HCT116 (cell line): Measurements from ENCODE around the gene TRIM62. TPM values are rescaled to one million over a fixed set of nuclear protein-coding genes. Genes with fewer than 3 reads are reported as not detected.

Experiments used
- ATAC-seq: fragments of 200-7000 bp; cut with Tn5 transposase; 2 replicates; pipeline ENCODE4 v1.9.1; 2020; ENCODE audit warnings: mild to moderate bottlenecking, moderate library complexity
- BruUV-seq: library from RNA; stranded (reverse); fragments of 400-500 nt; replicated peaks from 2 replicates; lab custom pipeline; 2021; lab: Mats Ljungman, UMichigan
- CTCF ChIA-PET: fragments of 300-600 bp; sonication (Branson Sonifier 250); formaldehyde crosslinking; loops from one replicate; lab custom pipeline; 2021; ENCODE audit warnings: antibody characterized with exemption; lab: Charles Lee
- POLR2A ChIA-PET: fragments of 300-600, 350-600 bp; sonication (Branson Sonifier 250); formaldehyde crosslinking; loops from one replicate; lab custom pipeline; 2021; ENCODE audit warnings: antibody characterized with exemption; lab: Charles Lee
- RAD21 ChIA-PET, 2 experiments: fragments of 300-600 bp; sonication (Branson Sonifier 250); formaldehyde crosslinking; loops; one replicate each; lab custom pipeline; 2023; ENCODE audit warnings: low total read pairs in 2 of 2; ENCODE audit not compliant: uncharacterized antibody in 2 of 2, unreplicated experiment in 2 of 2, low non-redundant PET in 1 of 2; lab: Charles Lee
- DNase-seq: peaks from one replicate; pipeline ENCODE4 v3.0.0-alpha.2; 2010; ENCODE audit warnings: low read depth, low spot score
- H2AFZ ChIP-seq: fragments of 200-600 bp; shearing (Covaris generic), sonication (generic); 2 replicates; pipeline ENCODE4 v1.6.1; 2017; ENCODE audit warnings: low read depth, mixed run types, mixed read lengths, antibody characterized with exemption, low read length; ENCODE audit not compliant: poor library complexity, severe bottlenecking
- H3K27ac ChIP-seq: 2 replicates; pipeline ENCODE4 v1.5.1; 2012; ENCODE audit warnings: low read depth, low read length
- H3K27me3 ChIP-seq: fragments of 200-600 bp; sonication (generic); 2 replicates; pipeline ENCODE4 v1.6.1; 2016; ENCODE audit warnings: mixed run types, low read length, mixed read lengths; ENCODE audit not compliant: insufficient read depth
- H3K36me3 ChIP-seq, 2 experiments: fragments of 200-500 bp in 1 of 2; fragments of 200-600 bp in 1 of 2; sonication (Bioruptor generic) in 1 of 2; sonication (generic) in 1 of 2; 2 replicates each; pipeline versions ENCODE4 v1.5.1 to v1.6.1; 2014 to 2016; ENCODE audit warnings: low read length in 2 of 2, inconsistent platforms in 1 of 2, mixed read lengths in 1 of 2, mixed run types in 1 of 2; ENCODE audit not compliant: insufficient read depth in 2 of 2, control insufficient read depth in 1 of 2
- H3K4me1 ChIP-seq, 2 experiments: fragments of 200-600 bp in 1 of 2; sonication (generic) in 1 of 2; 2 replicates each; pipeline versions ENCODE4 v1.5.1 to v1.6.1; 2012 to 2017; ENCODE audit warnings: low read length in 2 of 2, inconsistent platforms in 1 of 2, mild to moderate bottlenecking in 1 of 2, mixed read lengths in 1 of 2, mixed run types in 1 of 2, moderate library complexity in 1 of 2; ENCODE audit not compliant: insufficient read depth in 2 of 2, control insufficient read depth in 1 of 2
- H3K4me2 ChIP-seq: fragments of 200-600 bp; sonication (generic); 2 replicates; pipeline ENCODE4 v1.6.1; 2017; ENCODE audit warnings: mixed run types, low read length, mixed read lengths
- H3K4me3 ChIP-seq, 2 experiments: fragments of 200-600 bp in 1 of 2; sonication (generic) in 1 of 2; replicated peaks in 1 of 2; 2 replicates each; pipeline ENCODE4 v1.5.1; 2011 to 2016; ENCODE audit warnings: low read length in 2 of 2, control low read depth in 1 of 2, low read depth in 1 of 2, mild to moderate bottlenecking in 1 of 2, mixed read lengths in 1 of 2, mixed run types in 1 of 2
- H3K79me2 ChIP-seq: fragments of 200-600 bp; sonication (generic); 2 replicates; pipeline ENCODE4 v1.6.1; 2017; ENCODE audit warnings: mild to moderate bottlenecking, mixed run types, low read length, moderate library complexity, mixed read lengths; ENCODE audit not compliant: insufficient read depth
- H3K9ac ChIP-seq: fragments of 200-600 bp; sonication (generic); 2 replicates; pipeline ENCODE4 v1.6.1; 2016; ENCODE audit warnings: low read length, mixed read lengths
- H3K9me2 ChIP-seq: fragments of 200-600 bp; sonication (generic), shearing (Covaris generic); 2 replicates; pipeline ENCODE4 v1.6.1; 2017; ENCODE audit warnings: mixed run types, mild to moderate bottlenecking, moderate library complexity; ENCODE audit not compliant: insufficient read depth
- H3K9me3 ChIP-seq, 2 experiments: fragments of 200-500 bp in 1 of 2; fragments of 200-600 bp in 1 of 2; sonication (Bioruptor generic) in 1 of 2; sonication (generic) in 1 of 2; 2 replicates each; pipeline ENCODE4 v1.6.1; 2014 to 2017; ENCODE audit warnings: low read length in 2 of 2, mixed read lengths in 2 of 2, inconsistent platforms in 1 of 2, low read depth in 1 of 2, mild to moderate bottlenecking in 1 of 2, mixed run types in 1 of 2, moderate library complexity in 1 of 2; ENCODE audit not compliant: control insufficient read depth in 1 of 2, insufficient read depth in 1 of 2
- H4K20me1 ChIP-seq: fragments of 200-600 bp; sonication (generic), shearing (Covaris generic); 2 replicates; pipeline ENCODE4 v1.6.1; 2017; ENCODE audit warnings: mixed run types, mild to moderate bottlenecking, moderate library complexity; ENCODE audit not compliant: insufficient read depth
- ELF1 ChIP-seq: IDR thresholded peaks from 2 replicates; pipeline ENCODE4 v1.6.1; 2012; ENCODE audit warnings: low read depth, borderline replicate concordance
- EZH2phosphoT487 ChIP-seq: fragments of 200-600 bp; IDR thresholded peaks from 2 replicates; pipeline ENCODE4 v1.6.1; 2018; ENCODE audit warnings: antibody characterized with exemption, borderline replicate concordance
- ZFX ChIP-seq: fragments of 450-650 bp; IDR thresholded peaks from 2 replicates; pipeline ENCODE4 v1.6.1; 2017
- intact Hi-C: fragments of 100-400 bp; cut with micrococcal nuclease; formaldehyde crosslinking; loops from 2 replicates; pipeline ENCODE4 v1.10.0; 2022
- total RNA-seq: library from RNA; stranded (reverse); gene quantifications from one replicate; pipeline ENCODE4 v1.2.1, GENCODE V29; 2021; ENCODE audit not compliant: unreplicated experiment
- TF ChIP-seq, protein P1 (sequence below): IDR thresholded peaks from 2 replicates; pipeline ENCODE4 v1.6.1; 2011; ENCODE audit warnings: mild to moderate bottlenecking, low read length, moderate library complexity; ENCODE audit not compliant: insufficient replicate concordance; ENCODE audit errors: extremely low read depth
- TF ChIP-seq, protein P2 (sequence below), 3 experiments: fragments of 200-600 bp in 1 of 3; sonication (generic) in 1 of 3; IDR thresholded peaks in 2 of 3; conservative IDR thresholded peaks in 1 of 3; 2 replicates each; pipeline ENCODE4 v1.5.1; 2012 to 2017; ENCODE audit warnings: low read depth in 2 of 3, low read length in 2 of 3, antibody characterized with exemption in 1 of 3, borderline replicate concordance in 1 of 3, control low read depth in 1 of 3, mild to moderate bottlenecking in 1 of 3, mixed read lengths in 1 of 3, mixed run types in 1 of 3, moderate library complexity in 1 of 3; ENCODE audit not compliant: insufficient read depth in 1 of 3

The TRIM62 gene
- total RNA-seq, 1 experiment from 2014 or later, result 6.5 TPM

DNA sequence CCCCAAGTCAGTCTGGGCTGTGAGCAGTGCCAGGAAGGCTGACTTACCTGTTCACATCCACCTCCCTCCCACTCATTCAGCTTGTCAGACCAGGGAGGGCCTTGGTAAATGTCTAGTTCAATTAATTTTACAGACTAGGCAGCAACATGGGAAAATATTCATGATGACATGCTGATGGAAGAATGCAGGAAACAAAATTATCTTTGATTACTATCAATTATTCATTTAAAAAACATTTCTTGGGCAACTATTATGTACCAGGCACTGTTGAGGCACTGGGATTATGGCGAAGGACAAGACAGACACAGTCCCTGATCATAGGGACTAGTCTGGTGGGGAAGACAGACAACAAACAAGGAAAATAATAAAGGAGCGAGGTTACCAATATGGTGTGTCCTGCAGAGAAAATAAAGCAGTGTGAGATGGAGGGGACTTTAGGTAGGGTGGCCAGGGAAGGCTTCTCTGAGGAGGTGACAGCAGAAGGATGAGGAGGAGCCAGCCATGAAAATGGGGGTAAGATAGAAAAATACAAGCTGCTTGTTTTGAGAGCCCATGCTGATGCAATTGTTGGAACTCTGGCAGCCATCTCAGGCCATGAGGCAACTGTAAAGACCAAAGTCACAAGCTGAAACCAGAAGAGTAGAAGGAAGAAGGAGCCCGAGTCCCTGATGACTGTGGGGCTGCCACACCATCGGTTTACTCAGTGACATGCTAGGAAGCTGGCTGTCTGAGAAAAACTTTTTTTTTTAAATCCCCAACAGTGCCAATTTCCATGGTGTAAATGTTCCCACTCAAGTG lies 14.0 kb downstream of the TRIM62 start:
- no peak for ATAC-seq
- no peak overlapping the region for H3K27ac ChIP-seq
- H3K9me3 ChIP-seq, result no peaks in the 10 kb centered on the region
- intact Hi-C loops, result no loop called here
- RAD21 ChIA-PET, result no interaction called here
- no peaks in the 10 kb centered on the region for H3K36me3 ChIP-seq
- H3K4me2 ChIP-seq, result no peak overlapping the region
- no peaks in the 10 kb centered on the region for H3K79me2 ChIP-seq
- BruUV-seq, result no TSS peak
- POLR2A ChIA-PET, result no interaction called here
- no peak overlapping the region for H2AFZ ChIP-seq
- DNase-seq, result no peak
- H4K20me1 ChIP-seq, result no peaks in the 10 kb centered on the region
- no peaks in the 10 kb centered on the region for H3K9me2 ChIP-seq
- H3K9ac ChIP-seq, result no peak overlapping the region
- H3K27me3 ChIP-seq, result no peaks in the 10 kb centered on the region
- CTCF ChIA-PET, result no interaction called here
- TF ChIP-seq, protein P1, sequence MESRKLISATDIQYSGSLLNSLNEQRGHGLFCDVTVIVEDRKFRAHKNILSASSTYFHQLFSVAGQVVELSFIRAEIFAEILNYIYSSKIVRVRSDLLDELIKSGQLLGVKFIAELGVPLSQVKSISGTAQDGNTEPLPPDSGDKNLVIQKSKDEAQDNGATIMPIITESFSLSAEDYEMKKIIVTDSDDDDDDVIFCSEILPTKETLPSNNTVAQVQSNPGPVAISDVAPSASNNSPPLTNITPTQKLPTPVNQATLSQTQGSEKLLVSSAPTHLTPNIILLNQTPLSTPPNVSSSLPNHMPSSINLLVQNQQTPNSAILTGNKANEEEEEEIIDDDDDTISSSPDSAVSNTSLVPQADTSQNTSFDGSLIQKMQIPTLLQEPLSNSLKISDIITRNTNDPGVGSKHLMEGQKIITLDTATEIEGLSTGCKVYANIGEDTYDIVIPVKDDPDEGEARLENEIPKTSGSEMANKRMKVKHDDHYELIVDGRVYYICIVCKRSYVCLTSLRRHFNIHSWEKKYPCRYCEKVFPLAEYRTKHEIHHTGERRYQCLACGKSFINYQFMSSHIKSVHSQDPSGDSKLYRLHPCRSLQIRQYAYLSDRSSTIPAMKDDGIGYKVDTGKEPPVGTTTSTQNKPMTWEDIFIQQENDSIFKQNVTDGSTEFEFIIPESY, result no peak
- TF ChIP-seq EZH2phosphoT487 (no peak), ELF1 (no peak), ZFX (no peak)
- TF ChIP-seq, protein P2, sequence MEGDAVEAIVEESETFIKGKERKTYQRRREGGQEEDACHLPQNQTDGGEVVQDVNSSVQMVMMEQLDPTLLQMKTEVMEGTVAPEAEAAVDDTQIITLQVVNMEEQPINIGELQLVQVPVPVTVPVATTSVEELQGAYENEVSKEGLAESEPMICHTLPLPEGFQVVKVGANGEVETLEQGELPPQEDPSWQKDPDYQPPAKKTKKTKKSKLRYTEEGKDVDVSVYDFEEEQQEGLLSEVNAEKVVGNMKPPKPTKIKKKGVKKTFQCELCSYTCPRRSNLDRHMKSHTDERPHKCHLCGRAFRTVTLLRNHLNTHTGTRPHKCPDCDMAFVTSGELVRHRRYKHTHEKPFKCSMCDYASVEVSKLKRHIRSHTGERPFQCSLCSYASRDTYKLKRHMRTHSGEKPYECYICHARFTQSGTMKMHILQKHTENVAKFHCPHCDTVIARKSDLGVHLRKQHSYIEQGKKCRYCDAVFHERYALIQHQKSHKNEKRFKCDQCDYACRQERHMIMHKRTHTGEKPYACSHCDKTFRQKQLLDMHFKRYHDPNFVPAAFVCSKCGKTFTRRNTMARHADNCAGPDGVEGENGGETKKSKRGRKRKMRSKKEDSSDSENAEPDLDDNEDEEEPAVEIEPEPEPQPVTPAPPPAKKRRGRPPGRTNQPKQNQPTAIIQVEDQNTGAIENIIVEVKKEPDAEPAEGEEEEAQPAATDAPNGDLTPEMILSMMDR (IDR thresholded peaks at IDR 0.05 in 2 of 3, conservative IDR thresholded peaks at IDR 0.05 in 1 of 3; ENCODE audit: borderline replicate concordance in 1 of 3, insufficient read depth in 1 of 3, low read depth in 2 of 3, low read length in 2 of 3), result no peak
- no peak overlapping the region for H3K4me3 ChIP-seq
- peaks cover 0 to 11% of the 10 kb centered on the region in 2 experiments; a peak in 1 of 4 replicates for H3K4me1 ChIP-seq
